SU-DHL-6 (cell line): ENCODE measurements around the gene SHISAL1.

Experiments used
- CTCF ChIP-seq: fragments of 200-600 bp; sonication (generic); IDR thresholded peaks from one replicate; pipeline ENCODE4 v1.5.1; 2017; ENCODE audit warnings: antibody characterized with exemption, mild to moderate bottlenecking, low read length, moderate library complexity; ENCODE audit not compliant: insufficient read depth, poor library complexity, severe bottlenecking
- EZH2phosphoT487 ChIP-seq: fragments of 200-600 bp; sonication (generic), shearing (Covaris generic); conservative IDR thresholded peaks from 2 replicates; pipeline ENCODE4 v1.6.1; 2018; ENCODE audit warnings: mild to moderate bottlenecking, antibody characterized with exemption, low read length, moderate library complexity, mixed read lengths

GRCh38 chr22:44204739-44205515, 107.8 kb downstream of the SHISAL1 start:
- TF ChIP-seq CTCF = no peak
- no peak for TF ChIP-seq EZH2phosphoT487
